NCI-H146 treated with DMSO at 0.1 percent for 48 hours (cell line): ENCODE results near the gene ANKRD7.
A peak's percentile ranks its signal among the peaks of the same experiment; 100 is the strongest.

Experiments used
- DNase-seq: peaks from one replicate; lab custom pipeline; 2025; ENCODE audit not compliant: unreplicated experiment; lab: John Stamatoyannopoulos, UW

Gene ANKRD7

GRCh38 chr7:118224521-118224920 lies at the start of gene ANKRD7:
Gene ANKRD7, plus strand, starts transcription at chr7:118224704. Its CDS starts 127 bp downstream, at chr7:118224831.
- DNase-seq, result no peak

GRCh38 chr7:118175740-118176139 lies 48.8 kb upstream of the ANKRD7 start:
- no peak for DNase-seq

- DNase-seq, result no peak
Measured at GRCh38 chr7:118179191-118179590, 45.3 kb upstream of the ANKRD7 start.

GRCh38 chr7:118182593-118183427 lies 41.7 kb upstream of the ANKRD7 start:
- no peak for DNase-seq

GRCh38 chr7:118183428-118183785 lies 41.1 kb upstream of the ANKRD7 start:
- no peak for DNase-seq

- peak; percentile 95 for DNase-seq
Measured at GRCh38 chr7:118183786-118184564, 40.5 kb upstream of the ANKRD7 start, which contains the start of gene LSM8. Gene LSM8, plus strand, starts transcription at chr7:118184164. Its CDS starts 60 bp downstream, at chr7:118184224.

- no peak for DNase-seq
Measured at GRCh38 chr7:118184565-118184940, 40.0 kb upstream of the ANKRD7 start.

GRCh38 chr7:118185163-118185860 lies 39.2 kb upstream of the ANKRD7 start:
- no peak for DNase-seq

GRCh38 chr7:118186501-118186900 lies 38.0 kb upstream of the ANKRD7 start:
- no peak for DNase-seq

GRCh38 chr7:118194571-118194970 lies 29.9 kb upstream of the ANKRD7 start:
- no peak for DNase-seq

- peak; percentile 49 for DNase-seq
Measured at GRCh38 chr7:118195837-118196474, 28.5 kb upstream of the ANKRD7 start.

- DNase-seq, result no peak
Measured at GRCh38 chr7:118202061-118202460, 22.4 kb upstream of the ANKRD7 start.

- DNase-seq, result peak; percentile 81
Measured at GRCh38 chr7:118214051-118214832, 10.3 kb upstream of the ANKRD7 start.

- DNase-seq, result no peak
Measured at GRCh38 chr7:118214833-118215182, 9.7 kb upstream of the ANKRD7 start.

- DNase-seq, result no peak
Measured at GRCh38 chr7:118217210-118217619, 7.3 kb upstream of the ANKRD7 start.

GRCh38 chr7:118218413-118219156 lies 5.9 kb upstream of the ANKRD7 start:
- DNase-seq, result no peak

- no peak for DNase-seq
Measured at GRCh38 chr7:118219157-118219512, 5.4 kb upstream of the ANKRD7 start.

- DNase-seq, result no peak
Measured at GRCh38 chr7:118220583-118220982, 3.9 kb upstream of the ANKRD7 start.

- no peak for DNase-seq
Measured at GRCh38 chr7:118222591-118222990, 1.9 kb upstream of the ANKRD7 start.

GRCh38 chr7:118232837-118233236 lies 8.3 kb downstream of the ANKRD7 start:
- DNase-seq, result no peak
